ENCODE results near the gene GPR78. TPM values are rescaled to one million over a fixed set of nuclear protein-coding genes. Genes with fewer than 3 reads are reported as not detected.

The GPR78 gene
- total and polyA plus RNA-seq, 2 of the 8 experiments (the other 6 are each of a cell fraction or from before 2014, with no cell fraction given) = 1.0 to 3.0 TPM

GRCh38 chr4:8559524-8560264 is 20.5 kb upstream of the GPR78 start:
- Histone ChIP-seq H3K27ac (ENCODE audit: low read depth, low read length) (no peak overlapping the region), H2AFZ (ENCODE audit: low read length) (peak overlapping the region; percentile 26), H3K4me3 (ENCODE audit: extremely low read depth in 1 of 4, insufficient read depth in 2 of 4, low read depth in 3 of 4, low read length in 4 of 4) (no peak overlapping the region), H3K4me2 (ENCODE audit: insufficient read depth in 1 of 2, low read depth in 2 of 2, low read length in 2 of 2) (peak overlapping the region in 1 of 2 experiments; percentile 9; a peak in 1 of 4 replicates), H4K5ac (ENCODE audit: insufficient read length, low read depth, low read length) (no peak overlapping the region), H3K14ac (ENCODE audit: insufficient read length) (no peak overlapping the region), H3K9me3 (ENCODE audit: insufficient read depth in 2 of 2, low read depth in 1 of 2, low read length in 1 of 2) (no peaks in the 10 kb centered on the region), H3K36me3 (ENCODE audit: control insufficient read depth in 2 of 4, insufficient read depth in 4 of 4, low read length in 3 of 4) (no peaks in the 10 kb centered on the region), H3K18ac (ENCODE audit: extremely low read depth, low read length) (no peak overlapping the region), H2BK15ac (ENCODE audit: low read length) (peak overlapping the region; percentile 4; the same call in 1 of the 2 replicates), H2BK20ac (ENCODE audit: low read length) (no peak overlapping the region), H3K56ac (replicated peaks; ENCODE audit: insufficient read length, low read depth, low read length) (no peak overlapping the region), H2BK5ac (ENCODE audit: low read depth, low read length) (no peak overlapping the region), H3K4ac (replicated peaks; ENCODE audit: insufficient read length, low read depth, low read length) (no peak overlapping the region), H3K4me1 (replicated peaks in 1 of 4; ENCODE audit: control insufficient read depth in 3 of 4, insufficient read depth in 4 of 4, low read length in 3 of 4) (peaks cover 0 to 10% (median 4%) of the 10 kb centered on the region in 4 experiments; a peak in 4 of 7 replicates), H2BK120ac (replicated peaks; ENCODE audit: low read depth, low read length) (no peak overlapping the region), H3K23me2 (ENCODE audit: low read depth, low read length) (no peaks in the 10 kb centered on the region), H3K79me1 (ENCODE audit: low read depth, low read length) (no peaks in the 10 kb centered on the region), H2BK12ac (ENCODE audit: low read depth, low read length) (no peak overlapping the region), H3K23ac (ENCODE audit: insufficient read length) (no peak overlapping the region), H4K91ac (replicated peaks; ENCODE audit: insufficient read length, low read length) (no peak overlapping the region), H3K27me3 (replicated peaks in 1 of 4; ENCODE audit: control insufficient read depth in 3 of 4, extremely low read depth in 1 of 4, insufficient read depth in 3 of 4, low read length in 3 of 4) (no peaks in the 10 kb centered on the region), H3K79me2 (ENCODE audit: control insufficient read depth in 1 of 2, insufficient read depth in 2 of 2, low read length in 2 of 2) (no peaks in the 10 kb centered on the region), H2AK5ac (ENCODE audit: low read depth, low read length) (0 out of 2 replicates have a peak overlapping the region, but pooled peaks have one; percentile 3), H4K8ac (ENCODE audit: extremely low read depth, insufficient read depth, low read length) (no peak overlapping the region), H4K20me1 (replicated peaks in 1 of 2; ENCODE audit: control insufficient read depth in 1 of 2, insufficient read depth in 2 of 2, low read length in 2 of 2) (no peaks in the 10 kb centered on the region), H3K9ac (replicated peaks in 1 of 4; ENCODE audit: extremely low read depth in 1 of 4, low read depth in 3 of 4, low read length in 3 of 4) (no peak overlapping the region)
- DNase-seq (ENCODE audit: low read depth in 1 of 2, low spot score in 2 of 2) = no peak
- TF ChIP-seq TCF12 (IDR thresholded peaks at IDR 0.05; ENCODE audit: low read depth, low read length) (no peak), CBX5 (IDR thresholded peaks at IDR 0.05; ENCODE audit: low read depth, low read length) (no peak), RFX5 (IDR thresholded peaks at IDR 0.05; ENCODE audit: borderline replicate concordance, low read depth, low read length) (no peak), NANOG (IDR thresholded peaks at IDR 0.05; ENCODE audit: insufficient read depth, low read depth, low read length, poor library complexity, severe bottlenecking) (no peak)
- WGBS, 2 experiments (ENCODE audit: extremely low coverage in 1 of 2, insufficient coverage in 1 of 2, insufficient read length in 1 of 2, insufficient replicate concordance in 2 of 2, low coverage in 1 of 2, low lambda C conversion rate in 2 of 2, missing lambda C conversion rate in 1 of 2) = 91% methylated on average over 12 of the region's 12 CpGs; no CpG with 5 or more reads in 1 of the 2 experiments
- FAIRE-seq = no peak
- CTCF ChIA-PET (ENCODE audit: partially characterized antibody) = interaction anchor here (1.0 to 3.0 kb wide), 12 partner anchors 9 to 95 kb away, joined by 3 to 14 read pairs (median 4); no protein-coding TSS in a partner anchor
- POLR2A ChIA-PET (ENCODE audit: partially characterized antibody) = interaction anchor here (1.2 to 2.7 kb wide), 4 partner anchors 9 to 18 kb away, joined by 3 to 12 read pairs (median 4); no protein-coding TSS in a partner anchor

All from H1 (cell line).